ENCODE measurements around the gene SIN3A. TPM values are rescaled to one million over a fixed set of nuclear protein-coding genes. Genes with fewer than 3 reads are reported as not detected.
A peak's percentile ranks its signal among the peaks of the same experiment; 100 is the strongest.
"Not testable (repeated sequence)": the region's sequence is repeated elsewhere in the genome, so short reads cannot be mapped to it uniquely, and the experiment has no call there.

SIN3A gene
- total and polyA plus RNA-seq, 2 experiments from 2014 or later, result 19.2 to 41.1 TPM

DNA sequence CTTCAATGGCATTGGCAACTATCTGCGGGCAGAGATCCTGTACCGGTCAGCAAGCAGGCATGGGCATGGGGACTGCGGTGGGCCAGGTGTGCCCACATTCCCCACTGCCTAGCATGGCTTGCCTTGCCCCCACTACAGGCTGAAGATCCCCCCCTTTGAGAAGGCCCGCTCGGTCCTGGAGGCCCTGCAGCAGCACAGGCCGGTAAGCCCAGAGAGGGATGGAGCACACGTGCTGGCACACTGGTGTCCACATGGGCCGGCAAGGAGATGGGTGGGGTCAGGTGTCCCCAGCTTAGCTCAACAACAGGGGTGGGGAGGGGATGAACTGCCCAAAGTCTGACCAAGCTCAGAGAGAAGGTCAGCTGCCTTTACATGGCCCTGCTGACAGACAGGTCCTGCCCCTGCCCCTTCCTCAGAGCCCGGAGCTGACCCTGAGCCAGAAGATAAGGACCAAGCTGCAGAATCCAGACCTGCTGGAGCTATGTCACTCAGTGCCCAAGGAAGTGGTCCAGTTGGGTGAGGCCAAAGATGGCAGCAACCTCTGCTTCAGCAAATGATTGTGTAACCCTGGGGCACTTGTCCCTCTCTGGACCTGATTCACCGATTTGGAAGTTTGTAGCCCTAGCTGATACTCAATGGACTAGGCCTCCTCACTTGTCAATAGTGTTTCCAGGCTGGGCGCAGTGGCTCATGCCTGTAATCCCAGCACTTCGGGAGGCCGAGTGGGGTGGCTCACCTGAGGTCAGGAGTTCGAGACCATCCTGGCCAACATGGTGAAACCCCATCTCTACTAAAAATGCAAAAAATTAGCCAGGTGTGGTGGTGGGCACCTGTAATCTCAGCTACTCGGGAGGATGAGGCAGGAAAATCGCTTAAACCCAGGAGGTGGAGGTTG, 99.1 kb downstream of the SIN3A start:
- Histone ChIP-seq H3K9me3 (ENCODE audit: low read depth) (no peaks in the 10 kb centered on the region), H3K27ac (no peak overlapping the region), H3K4me3 (no peak overlapping the region), H3K4me1 (ENCODE audit: low read depth) (no peaks in the 10 kb centered on the region), H3K36me3 (no peaks in the 10 kb centered on the region), H3K27me3 (no peaks in the 10 kb centered on the region)
- DNase-seq (ENCODE audit: low read depth in 1 of 2, low spot score in 1 of 2), result no peak
- no peak for TF ChIP-seq CTCF (IDR thresholded peaks at IDR 0.05; ENCODE audit: low read depth, low read length)

DNA sequence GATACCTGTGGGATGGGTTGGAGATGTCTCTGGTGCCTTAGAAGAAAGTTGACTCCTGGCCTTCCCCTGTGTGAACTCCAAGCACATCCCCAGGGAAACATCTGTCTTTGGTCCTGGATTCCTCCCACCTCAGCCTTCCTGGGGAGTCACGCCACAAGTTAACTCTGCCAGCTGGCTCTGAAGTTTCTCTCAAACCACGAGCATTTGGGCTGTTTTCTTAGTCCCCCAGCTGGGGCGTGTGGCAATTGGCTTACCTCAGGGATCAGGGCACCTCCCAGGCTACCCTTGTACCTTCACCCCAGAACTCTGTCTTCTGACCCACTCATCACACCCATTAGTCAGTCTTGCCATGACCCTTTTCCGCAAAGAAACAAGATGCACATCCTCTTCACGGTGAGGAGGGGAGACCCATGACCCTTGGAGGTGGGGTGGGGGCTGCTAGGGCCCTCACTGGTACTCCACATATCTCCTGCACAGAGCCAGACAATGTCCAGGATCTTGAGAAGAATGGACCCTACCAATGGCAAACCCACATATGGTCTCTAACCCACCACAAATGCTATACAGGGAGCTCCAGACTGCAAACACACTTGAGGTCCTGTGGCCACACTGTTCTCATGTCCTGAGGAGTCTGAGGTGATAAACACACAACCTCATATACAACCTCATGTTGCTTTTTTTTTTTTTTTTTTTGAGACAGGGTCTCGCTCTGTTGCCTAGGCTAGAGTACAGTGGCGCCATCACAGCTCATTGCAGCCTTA, 100.7 kb downstream of the SIN3A start:
- Histone ChIP-seq H3K4me1 (ENCODE audit: low read depth) (no peaks in the 10 kb centered on the region), H3K4me3 (no peak overlapping the region), H3K36me3 (no peaks in the 10 kb centered on the region), H3K27me3 (no peaks in the 10 kb centered on the region), H3K9me3 (ENCODE audit: low read depth) (no peaks in the 10 kb centered on the region), H3K27ac (no peak overlapping the region)
- DNase-seq (ENCODE audit: low read depth in 1 of 2, low spot score in 1 of 2), result no peak
- TF ChIP-seq CTCF (IDR thresholded peaks at IDR 0.05; ENCODE audit: low read depth, low read length), result no peak

DNA sequence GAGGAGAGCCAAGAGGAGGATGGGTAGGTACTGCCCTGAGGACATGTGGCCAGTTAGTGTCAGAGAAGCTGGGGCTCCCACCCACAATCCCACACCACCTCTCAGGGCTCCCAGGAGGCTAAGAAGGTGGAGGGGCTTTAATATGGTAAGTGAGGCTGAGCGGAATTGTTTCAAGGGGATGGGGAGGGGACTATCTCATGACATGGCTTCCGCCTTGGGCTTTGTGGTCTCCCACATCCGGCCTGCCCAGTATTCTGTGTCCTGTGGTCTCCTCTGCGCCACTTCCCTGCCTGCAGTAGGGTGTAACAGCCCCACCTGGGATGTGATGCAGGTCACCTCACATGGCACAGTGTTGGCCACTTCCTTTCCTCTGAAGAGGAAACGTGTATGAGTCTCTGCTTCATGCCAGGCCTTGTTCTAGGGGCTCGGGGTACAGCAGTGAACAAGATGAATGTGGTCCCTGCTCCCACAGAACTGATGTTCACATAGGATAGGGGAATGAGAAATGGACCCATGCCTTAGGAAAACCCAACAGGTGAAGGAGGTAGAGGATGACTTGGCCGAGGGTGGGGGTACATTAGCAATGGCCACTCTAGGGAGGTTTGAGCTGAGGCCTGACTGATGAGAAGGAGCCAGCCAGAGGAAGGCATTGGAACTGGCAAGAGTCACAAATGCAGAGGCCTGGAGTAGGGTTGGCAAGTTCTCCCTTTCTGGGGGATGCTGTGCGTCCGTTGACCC, 101.5 kb downstream of the SIN3A start:
- H3K4me3 ChIP-seq, result no peak overlapping the region
- TF ChIP-seq CTCF (IDR thresholded peaks at IDR 0.05; ENCODE audit: low read depth, low read length), result no peak
- no peaks in the 10 kb centered on the region for H3K36me3 ChIP-seq
- no peaks in the 10 kb centered on the region for H3K27me3 ChIP-seq
- H3K27ac ChIP-seq, result no peak overlapping the region
- DNase-seq (ENCODE audit: low read depth in 1 of 2, low spot score in 1 of 2), result no peak
- no peaks in the 10 kb centered on the region for H3K9me3 ChIP-seq (ENCODE audit: low read depth)
- H3K4me1 ChIP-seq (ENCODE audit: low read depth), result no peaks in the 10 kb centered on the region

GRCh38 chr15:75349351-75349669, 102.2 kb downstream of the SIN3A start:
- not testable (repeated sequence) for DNase-seq (ENCODE audit: low read depth in 1 of 2, low spot score in 1 of 2); H3K4me3 ChIP-seq; H3K27ac ChIP-seq; H3K27me3 ChIP-seq; H3K36me3 ChIP-seq; H3K9me3 ChIP-seq (ENCODE audit: low read depth); H3K4me1 ChIP-seq (ENCODE audit: low read depth)

DNA sequence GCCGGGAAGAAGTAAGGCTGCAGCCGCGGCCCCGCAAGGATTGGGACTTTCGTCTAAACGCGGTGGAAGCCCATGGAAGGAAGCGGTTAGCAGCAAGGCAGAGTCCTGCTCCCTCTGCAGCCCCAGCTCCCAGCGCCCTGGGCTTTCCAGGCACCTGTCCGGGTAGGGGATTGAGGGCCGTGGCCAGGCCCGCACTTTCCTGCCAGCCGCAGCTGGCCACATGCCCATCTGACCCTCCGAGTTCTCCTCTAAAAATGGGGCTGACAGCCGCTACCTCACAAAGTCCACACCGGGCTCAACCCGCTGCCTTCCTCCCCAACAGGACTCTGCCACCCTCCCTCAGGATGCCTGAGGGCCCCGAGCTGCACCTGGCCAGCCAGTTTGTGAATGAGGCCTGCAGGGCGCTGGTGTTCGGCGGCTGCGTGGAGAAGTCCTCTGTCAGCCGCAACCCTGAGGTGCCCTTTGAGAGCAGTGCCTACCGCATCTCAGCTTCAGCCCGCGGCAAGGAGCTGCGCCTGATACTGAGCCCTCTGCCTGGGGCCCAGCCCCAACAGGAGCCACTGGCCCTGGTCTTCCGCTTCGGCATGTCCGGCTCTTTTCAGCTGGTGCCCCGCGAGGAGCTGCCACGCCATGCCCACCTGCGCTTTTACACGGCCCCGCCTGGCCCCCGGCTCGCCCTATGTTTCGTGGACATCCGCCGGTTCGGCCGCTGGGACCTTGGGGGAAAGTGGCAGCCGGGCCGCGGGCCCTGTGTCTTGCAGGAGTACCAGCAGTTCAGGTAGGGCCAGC, 102.7 kb downstream of the SIN3A start:
- Histone ChIP-seq H3K9me3 (ENCODE audit: low read depth) (no peaks in the 10 kb centered on the region), H3K27me3 (no peaks in the 10 kb centered on the region), H3K4me1 (ENCODE audit: low read depth) (no peaks in the 10 kb centered on the region), H3K36me3 (no peaks in the 10 kb centered on the region), H3K4me3 (peak overlapping the region; percentile 89), H3K27ac (no peak overlapping the region)
- TF ChIP-seq CTCF (IDR thresholded peaks at IDR 0.05; ENCODE audit: low read depth, low read length), result no peak
- DNase-seq (ENCODE audit: low read depth in 1 of 2, low spot score in 1 of 2), result peak in 1 of 2 donors; percentile 50
